Spleen (tissue), 3 donors: ENCODE data around the gene ZC3H7A.

Source experiments
- POLR2A ChIP-seq, 3 donors: fragments of 450-650 bp; IDR thresholded peaks; one replicate each; pipeline ENCODE4 v1.5.1; 2017; ENCODE audit warnings: antibody characterized with exemption in 3 of 3, mild to moderate bottlenecking in 1 of 3
- POLR2AphosphoS5 ChIP-seq, 3 donors: sonication (generic); formaldehyde crosslinking; IDR thresholded peaks; one replicate each; pipeline ENCODE4 v1.5.1; 2017; ENCODE audit warnings: antibody characterized with exemption in 3 of 3

DNA sequence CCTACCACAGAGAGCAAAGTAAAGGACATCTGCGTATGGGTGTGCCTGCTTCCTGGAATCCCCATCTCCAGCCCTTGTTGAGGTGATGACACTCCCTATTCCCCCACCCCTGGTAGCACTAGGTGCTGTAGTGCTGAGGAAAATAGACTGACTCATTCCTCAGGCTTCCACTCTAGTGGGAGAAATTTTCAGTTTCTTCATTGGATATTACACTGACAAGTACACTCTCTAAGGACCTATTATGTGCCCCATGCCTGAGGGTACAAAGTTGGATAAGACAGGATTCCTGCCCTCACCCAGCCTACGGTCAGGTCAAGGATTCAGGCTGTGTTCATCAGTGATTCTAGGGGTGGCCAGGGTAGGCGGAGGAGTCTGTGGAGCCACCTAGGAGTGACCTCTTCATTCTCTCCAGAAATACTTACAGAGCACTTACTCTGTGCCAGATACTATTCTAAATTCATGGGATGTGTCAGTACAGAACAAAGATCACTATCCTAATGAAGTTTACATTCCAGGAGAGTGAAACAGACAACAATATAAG lies 4.5 kb upstream of the ZC3H7A start:
- TF ChIP-seq POLR2AphosphoS5 (IDR thresholded peaks at IDR 0.05): no peak
- no peak for TF ChIP-seq POLR2A (IDR thresholded peaks at IDR 0.05)
